Measurements from ENCODE around the gene ZNF862.

DNA sequence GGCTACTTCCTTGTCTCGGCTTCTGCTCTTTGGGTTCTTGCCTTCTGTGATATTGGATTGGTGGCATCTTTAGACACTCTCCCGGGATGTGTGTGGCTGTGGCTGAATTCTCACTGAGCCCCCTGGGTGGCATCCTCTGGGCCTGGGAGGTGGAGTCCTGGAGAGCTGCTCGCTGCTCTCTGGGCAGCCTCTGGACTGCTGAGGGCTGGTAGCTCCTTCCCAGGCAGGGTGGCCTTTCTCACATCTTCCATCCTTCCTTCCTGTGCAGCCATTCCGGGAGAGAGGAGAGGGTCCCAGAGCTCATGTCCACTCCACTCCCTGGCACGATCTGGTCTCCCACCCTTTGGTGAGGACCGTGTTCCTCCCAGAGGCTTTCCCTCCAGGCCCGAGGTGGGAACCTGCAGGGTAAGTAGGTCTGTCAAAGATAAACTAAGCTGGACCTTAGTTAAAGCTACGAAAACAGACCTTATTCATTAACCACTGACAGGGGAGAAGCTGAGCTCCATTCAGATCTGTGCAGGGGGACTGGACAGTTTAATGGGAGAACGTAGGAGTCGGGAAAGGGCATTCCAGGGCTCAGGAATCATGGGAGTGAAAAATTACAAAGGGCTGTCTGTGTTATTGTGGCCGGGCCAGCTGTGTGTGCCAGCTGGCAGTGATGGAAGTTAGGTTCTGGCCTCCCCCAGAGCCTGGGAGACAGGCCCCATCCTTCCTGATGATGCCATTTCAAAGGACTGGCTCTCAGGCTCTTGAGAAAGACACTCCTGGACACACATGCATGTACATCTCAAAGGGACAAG is 44.3 kb downstream of the ZNF862 start:
- TF ChIP-seq, protein P1, sequence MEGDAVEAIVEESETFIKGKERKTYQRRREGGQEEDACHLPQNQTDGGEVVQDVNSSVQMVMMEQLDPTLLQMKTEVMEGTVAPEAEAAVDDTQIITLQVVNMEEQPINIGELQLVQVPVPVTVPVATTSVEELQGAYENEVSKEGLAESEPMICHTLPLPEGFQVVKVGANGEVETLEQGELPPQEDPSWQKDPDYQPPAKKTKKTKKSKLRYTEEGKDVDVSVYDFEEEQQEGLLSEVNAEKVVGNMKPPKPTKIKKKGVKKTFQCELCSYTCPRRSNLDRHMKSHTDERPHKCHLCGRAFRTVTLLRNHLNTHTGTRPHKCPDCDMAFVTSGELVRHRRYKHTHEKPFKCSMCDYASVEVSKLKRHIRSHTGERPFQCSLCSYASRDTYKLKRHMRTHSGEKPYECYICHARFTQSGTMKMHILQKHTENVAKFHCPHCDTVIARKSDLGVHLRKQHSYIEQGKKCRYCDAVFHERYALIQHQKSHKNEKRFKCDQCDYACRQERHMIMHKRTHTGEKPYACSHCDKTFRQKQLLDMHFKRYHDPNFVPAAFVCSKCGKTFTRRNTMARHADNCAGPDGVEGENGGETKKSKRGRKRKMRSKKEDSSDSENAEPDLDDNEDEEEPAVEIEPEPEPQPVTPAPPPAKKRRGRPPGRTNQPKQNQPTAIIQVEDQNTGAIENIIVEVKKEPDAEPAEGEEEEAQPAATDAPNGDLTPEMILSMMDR (conservative IDR thresholded peaks at IDR 0.05; ENCODE audit: low read depth, low read length) = no peak
- TF ChIP-seq EZH2 (IDR thresholded peaks at IDR 0.05; ENCODE audit: borderline replicate concordance, low read depth, low read length, poor library complexity, severe bottlenecking) = no peak
